ENCODE data around the gene CMTM2.

CMTM2 gene, protein sequence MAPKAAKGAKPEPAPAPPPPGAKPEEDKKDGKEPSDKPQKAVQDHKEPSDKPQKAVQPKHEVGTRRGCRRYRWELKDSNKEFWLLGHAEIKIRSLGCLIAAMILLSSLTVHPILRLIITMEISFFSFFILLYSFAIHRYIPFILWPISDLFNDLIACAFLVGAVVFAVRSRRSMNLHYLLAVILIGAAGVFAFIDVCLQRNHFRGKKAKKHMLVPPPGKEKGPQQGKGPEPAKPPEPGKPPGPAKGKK

GRCh38 chr16:66578651-66579531 is at the start of gene CMTM2:
Gene CMTM2, plus strand, starts transcription at chr16:66579463. Its CDS starts 145 bp downstream, at chr16:66579608.
- DNase-seq: no peak

DNA sequence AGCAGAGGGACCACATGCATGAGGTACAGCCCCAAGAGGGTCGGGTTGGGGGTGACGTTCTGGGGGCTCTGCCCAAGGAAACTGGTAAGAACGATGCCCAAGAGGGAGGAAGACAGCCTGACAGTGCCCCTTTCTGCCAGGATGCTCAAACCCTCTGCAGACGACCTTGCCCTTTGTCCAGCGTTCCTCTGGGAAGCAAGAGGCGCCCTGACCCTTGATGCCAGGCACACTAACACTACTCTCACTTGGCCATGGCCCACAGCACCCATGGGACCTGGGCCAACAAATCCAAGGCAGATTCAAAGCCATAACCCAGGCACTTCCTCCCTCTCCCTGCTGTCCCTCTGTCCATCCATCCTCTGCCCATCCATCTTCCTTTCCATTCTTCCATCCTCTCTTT is 49.8 kb upstream of the CMTM2 start:
- no peak for DNase-seq

DNA sequence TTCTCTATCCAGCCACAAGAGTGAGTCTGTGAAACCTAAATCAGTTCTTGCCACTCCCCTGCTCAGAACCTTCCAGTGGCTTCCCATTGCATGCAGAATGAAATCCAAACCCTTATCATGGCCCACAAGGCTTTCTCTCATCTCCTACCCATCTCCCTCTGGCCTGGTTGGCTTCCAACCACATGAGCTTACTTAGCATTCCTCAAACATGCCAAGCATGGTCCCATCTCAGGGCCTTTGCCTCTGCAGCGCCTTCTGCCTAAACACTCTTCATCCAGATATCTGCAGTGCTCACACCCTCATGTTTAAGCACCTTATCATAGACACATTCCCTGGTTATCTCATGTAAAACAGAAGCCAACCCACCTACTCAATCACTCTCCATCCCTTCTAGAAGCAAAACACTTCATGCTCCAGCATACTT is 44.9 kb upstream of the CMTM2 start:
- no peak for DNase-seq

GRCh38 chr16:66536525-66536924 is 42.7 kb upstream of the CMTM2 start:
- no peak for DNase-seq

DNA sequence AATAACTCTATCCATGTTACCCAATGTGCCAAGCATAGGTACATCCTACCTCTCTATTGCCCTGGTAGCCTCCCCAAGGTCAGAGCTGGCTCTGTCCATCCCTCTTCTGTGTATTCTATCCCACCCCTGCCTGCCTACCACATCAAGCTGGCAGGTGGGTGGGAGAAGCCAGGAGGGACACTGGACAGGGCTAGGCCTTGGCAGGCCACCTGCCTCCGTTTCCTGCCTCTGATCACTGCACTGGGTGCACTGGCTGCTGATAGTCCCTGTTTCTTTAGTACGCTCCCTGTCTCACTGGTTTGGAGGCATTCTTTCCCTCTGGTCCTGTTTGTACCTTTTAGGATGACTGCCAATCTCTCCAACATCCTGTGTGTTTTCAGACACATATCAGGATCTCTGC is 42.0 kb upstream of the CMTM2 start:
- no peak for DNase-seq

GRCh38 chr16:66538910-66539309 is 40.4 kb upstream of the CMTM2 start:
- no peak for DNase-seq

DNA sequence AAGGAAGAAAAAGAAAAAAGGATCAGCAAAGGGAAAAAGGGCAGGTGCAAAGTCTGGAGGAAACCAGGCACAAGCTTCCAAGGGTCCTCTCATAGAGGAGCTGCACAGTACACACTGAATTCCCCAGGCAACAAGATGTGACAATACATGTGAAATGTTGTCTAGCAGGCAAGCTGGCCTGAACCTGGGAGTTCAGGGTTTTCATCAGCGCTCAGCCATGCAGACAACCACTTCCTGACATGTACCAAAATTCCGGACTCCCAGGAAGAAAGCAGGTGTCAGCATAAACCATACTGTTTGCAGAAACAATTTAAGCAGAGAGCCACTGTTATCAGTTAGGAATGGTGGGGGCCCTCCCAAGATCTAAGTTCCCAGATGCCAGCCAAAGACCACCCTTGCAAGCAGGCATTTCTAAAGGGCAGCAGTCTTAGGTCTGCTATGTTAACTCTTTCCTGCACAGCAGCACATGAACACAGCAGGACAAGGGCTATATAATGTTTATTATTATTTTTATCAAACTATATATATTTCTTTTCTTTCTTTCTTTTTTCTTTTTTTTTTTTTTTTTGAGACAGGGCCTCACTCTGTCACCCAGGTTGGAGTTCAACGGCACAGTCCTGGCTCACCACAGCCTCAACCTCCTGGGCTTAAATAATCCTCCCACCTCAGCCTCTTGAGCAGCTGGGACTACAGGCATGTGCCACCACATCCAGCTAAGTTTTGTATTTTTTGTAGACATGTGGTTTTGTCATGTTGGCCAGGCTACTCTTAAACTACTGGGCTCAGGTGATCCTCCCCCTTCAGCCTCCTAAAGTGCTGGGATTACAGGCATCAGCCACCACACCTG is 39.4 kb upstream of the CMTM2 start:
- DNase-seq: peak; percentile 41

DNA sequence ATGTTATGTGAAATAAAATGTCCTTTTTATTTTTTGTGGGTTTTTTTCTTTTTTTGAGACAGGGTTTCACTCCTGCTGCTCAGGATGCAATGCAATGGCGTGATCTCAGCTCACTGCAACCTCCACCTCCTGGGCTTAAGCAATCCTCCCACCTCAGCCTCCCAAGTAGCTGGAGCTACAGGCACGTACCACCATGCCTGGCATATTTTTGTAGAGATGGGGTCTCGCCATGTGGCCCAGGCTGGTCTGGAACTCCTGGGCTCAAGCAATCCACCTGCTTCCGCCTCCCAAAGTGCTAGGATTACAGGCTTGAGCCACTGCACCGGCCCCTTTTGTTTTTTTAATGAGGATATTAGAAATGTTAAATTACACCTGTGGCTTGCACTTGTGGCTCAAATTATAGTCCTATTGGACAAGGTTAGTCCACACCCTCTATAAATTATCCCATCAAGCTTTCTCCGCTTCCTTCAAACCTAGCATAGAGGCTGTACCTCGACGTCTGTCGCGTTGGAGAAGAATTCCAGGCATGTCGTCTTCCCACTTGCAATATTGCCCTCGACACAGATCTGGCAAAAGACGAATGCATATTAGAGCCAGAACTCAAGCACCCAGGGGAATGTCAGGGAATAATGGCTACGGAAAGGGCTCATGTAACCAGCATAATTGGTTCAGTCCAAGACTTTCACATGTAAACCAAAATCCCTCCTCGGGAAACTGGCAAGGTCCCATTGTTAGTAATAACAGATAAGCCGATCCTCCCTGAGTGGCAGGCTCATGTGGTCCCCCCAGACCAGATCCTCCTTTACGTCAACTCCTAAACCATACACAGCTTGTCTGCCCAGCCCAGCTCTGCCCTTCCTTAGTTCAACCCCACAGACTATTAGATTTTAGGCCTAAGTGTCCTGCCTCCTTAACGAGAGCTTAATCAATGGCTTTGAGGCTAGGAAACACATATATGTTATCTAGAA is 37.6 kb upstream of the CMTM2 start:
- DNase-seq: no peak

DNA sequence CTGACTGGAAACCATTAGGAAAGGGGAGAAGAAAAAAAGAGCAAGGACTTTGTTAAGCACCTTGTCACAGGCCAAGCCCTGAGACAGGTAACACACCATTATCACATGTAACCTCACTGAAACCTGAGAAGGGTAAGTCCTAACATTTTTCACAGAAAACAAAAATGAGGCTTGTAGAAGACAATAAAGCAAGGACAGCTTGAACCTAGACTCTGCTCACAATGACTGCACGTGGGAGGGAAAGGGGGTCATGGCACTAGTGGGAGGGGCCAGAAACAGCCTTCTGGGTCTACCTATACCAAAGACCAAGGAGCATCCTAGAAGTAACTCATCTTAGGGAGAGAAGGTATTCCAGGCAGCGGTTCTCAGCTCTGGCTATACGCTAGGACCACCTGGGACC is 36.9 kb upstream of the CMTM2 start:
- DNase-seq: no peak

DNA sequence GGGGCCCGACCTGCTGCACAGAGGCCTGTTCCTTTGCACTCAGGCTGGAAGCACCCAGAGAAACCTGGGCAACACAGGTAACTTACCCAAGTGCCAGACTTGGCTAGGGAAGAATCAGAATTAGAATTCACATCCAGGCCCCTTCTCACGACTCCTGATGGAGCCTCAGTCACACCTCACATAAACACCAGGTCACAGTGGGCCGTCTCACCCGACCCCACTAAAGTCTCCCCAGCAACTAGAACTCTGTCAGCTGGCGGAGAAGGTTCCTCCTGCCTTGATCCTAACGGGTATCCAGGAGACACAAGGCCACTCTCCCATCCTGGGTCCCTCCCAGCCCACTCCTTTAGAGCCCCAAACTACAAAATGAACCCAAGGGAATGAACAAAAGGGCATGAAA is 35.7 kb upstream of the CMTM2 start:
- no peak for DNase-seq

DNA sequence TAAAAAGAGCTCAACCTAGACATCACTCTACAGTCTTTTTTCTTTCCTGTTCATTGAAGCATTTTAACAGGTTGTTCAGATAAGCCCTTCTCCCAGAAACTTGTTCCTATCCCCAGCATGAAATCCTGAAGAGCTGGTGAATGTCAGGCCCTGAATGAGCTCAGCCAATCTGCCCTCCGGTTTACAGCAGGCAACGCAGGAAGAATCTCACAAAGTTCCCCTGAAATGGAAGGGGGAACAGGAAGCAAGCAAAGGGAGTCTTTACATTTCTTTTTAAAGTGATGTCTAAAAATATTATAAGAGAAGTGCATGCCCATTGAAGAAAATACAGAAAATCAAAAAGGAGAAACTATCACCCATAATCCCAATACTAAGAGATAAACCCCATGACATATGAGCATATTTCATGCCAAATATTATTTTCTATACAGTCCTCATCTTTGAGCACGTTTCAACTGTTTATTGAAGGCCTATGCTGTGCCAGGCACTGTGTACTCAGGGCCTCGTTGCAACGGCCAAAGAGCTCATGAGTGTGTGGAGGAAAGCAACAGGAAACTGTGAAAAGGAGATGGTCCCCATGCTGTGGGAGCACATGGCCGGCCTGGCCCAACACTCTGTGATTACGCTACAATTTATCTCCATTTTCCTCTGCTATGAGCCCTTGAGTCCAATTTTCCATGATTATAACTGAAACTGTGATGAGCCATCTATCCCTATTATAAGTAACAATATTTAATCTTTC is 35.1 kb upstream of the CMTM2 start:
- no peak for DNase-seq

GRCh38 chr16:66547101-66547989 is 31.9 kb upstream of the CMTM2 start:
- DNase-seq: no peak

- DNase-seq: no peak
These were observed 31.2 kb upstream of the CMTM2 start for GRCh38 chr16:66548068-66548467.

GRCh38 chr16:66548868-66549267 is 30.4 kb upstream of the CMTM2 start:
- no peak for DNase-seq

DNA sequence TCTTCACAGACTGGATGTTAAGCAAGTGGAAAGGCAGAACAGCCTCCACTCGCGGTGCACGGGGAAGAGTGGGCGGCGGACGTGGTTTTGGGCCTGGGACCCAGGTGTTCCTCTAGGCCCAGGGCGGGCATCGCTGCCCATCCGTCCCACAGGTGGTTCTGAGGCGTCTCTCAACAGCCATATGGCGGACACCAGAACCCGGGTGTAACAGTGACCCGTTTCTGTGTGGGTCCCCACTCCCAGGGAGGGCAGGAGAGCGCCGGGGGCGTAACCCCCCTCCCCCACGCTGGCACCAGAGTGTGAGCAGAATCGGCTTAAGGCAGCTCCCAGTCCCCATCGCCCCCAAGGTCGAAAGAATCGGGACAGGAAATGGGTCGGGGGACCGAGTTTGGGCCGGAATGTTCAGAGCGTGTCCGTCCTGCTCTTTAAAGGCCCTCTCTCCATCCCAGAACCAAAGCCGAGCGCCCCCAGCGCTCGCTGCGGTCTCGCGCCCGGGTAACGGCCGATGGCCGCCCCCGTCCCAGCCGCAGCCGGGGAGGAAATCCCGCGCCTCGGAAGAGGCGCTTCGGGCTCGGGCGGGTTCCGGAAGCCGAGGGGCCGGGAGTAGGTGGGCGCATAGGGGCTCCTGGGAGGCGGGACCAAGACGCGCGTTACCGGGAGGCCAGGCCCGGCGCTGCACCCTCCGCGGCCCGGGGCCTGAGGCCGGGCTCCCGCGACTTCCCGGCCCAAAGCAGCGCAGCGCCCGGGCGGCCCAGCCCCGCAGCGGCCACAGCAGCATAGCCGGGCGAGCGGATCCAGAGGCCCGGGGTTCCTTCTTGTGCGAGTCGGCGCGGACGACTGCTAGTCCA is 29.8 kb upstream of the CMTM2 start, which contains the start of gene TK2:
Gene TK2 (minus strand): TSS at position 839 of the 848 bp plus-strand sequence. CDS start 61 bp downstream, at position 778.
- DNase-seq: no peak

DNA sequence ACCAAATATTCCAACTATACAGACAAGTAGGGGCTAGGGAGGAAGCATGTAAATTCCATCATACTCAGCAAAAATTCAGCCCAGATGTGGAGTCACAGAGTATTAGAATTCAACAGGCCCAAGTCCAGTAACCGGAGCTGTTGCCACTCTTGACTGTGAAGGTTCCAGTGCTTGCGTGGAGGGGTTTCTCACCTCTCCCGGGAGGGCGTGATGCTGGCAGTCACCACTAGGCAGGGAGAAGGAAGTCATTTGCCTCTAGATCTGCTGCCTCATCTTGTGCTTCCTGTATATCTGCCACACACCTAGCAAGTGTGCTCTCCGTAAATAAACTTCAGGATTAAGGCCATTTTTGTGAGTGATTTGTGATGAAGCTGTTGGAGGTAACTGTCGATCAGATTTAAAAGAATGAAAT is 27.9 kb upstream of the CMTM2 start:
- DNase-seq: no peak

DNA sequence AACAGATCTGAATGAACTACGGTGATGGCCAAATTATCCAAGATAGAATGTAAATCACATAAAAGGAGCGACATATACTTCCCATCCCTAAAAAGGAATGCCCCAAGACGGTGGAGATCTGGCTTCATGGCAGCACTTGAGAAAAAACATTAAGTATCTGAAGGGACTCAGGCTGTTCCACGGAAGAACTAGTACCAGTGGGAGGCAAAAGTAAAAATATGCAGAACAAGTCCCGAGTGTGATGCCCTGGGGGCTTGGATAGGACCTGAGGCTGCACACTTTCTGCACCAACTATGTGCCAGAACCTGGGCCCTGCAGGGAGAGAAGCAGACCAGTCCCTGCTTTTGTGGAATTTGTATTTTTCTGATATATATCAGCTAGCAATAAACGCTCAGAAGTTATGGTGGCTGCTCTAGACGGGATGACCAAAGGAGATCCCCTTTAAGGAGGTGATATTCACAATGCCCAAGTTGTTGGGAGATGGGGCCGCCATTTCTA is 27.4 kb upstream of the CMTM2 start:
- no peak for DNase-seq

DNA sequence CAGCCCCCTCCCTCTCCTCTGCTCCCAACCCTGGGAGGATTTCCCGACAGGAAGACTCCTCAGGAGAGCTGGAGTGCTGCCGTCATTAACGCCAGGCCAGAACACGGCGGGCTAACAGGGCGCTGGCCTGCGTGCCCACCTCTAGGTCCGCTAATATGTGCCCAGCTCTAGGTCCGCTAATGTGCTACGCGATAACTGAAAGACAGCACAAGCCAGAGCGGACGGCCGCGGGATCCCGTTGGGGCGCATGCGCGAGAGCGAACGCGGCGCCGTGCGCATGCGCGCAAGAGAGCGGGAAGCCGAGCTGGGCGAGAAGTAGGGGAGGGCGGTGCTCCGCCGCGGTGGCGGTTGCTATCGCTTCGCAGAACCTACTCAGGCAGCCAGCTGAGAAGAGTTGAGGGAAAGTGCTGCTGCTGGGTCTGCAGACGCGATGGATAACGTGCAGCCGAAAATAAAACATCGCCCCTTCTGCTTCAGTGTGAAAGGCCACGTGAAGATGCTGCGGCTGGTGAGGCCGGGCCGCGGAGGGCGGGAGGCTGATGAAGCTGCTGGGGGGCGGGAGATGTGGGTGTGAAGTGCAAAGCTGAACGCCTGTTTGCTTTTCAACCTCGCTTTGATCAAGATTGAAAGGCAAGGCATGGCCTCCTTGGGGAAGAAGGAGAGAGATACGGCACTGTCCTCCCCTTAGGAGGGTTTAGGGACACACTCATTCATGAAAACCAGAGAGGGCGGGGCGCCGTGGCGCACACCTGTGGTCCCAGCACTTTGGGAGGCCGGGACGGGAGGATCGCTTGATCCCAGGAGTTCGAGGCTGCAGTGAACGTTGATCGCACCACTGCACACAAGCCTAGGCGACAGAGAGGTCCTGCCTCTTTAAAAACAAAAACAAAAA is 26.7 kb upstream of the CMTM2 start, which contains the start of gene CKLF:
Gene CKLF (plus strand): TSS at position 291 of the 892 bp plus-strand sequence. CDS start 140 bp downstream, at position 431.
- peak; percentile 20 for DNase-seq

All from DMS79 (cell line).